K562 (cell line): ENCODE data around the gene TSSK2. TPM values are rescaled to one million over a fixed set of nuclear protein-coding genes. Genes with fewer than 3 reads are reported as not detected.

Experiments
- MGA ChIP-seq: fragments of 450-650 bp; IDR thresholded peaks from 2 replicates; pipeline ENCODE4 v1.6.1; 2016; ENCODE audit warnings: mild to moderate bottlenecking, moderate library complexity
- MLX ChIP-seq, 2 experiments: fragments of 450-650 bp in 1 of 2; sonication (generic) in 1 of 2; formaldehyde crosslinking; conservative IDR thresholded peaks; 2 replicates each; pipeline versions ENCODE4 v1.4.0 to v1.8.1; 2020 to 2022; ENCODE audit warnings: mild to moderate bottlenecking in 1 of 2, missing genetic modification reagents in 1 of 2
- MTA3 ChIP-seq: fragments of 450-650 bp; formaldehyde crosslinking; IDR thresholded peaks from 2 replicates; pipeline ENCODE4 v1.6.1; 2017; ENCODE audit warnings: mild to moderate bottlenecking, borderline replicate concordance
- NUFIP1 ChIP-seq: fragments of 450-650 bp; IDR thresholded peaks from 2 replicates; pipeline ENCODE4 v1.6.1; 2018; ENCODE audit not compliant: partially characterized antibody
- THAP12 ChIP-seq: fragments of 250-450 bp; sonication (Bioruptor Pico); IDR thresholded peaks from 2 replicates; pipeline ENCODE4 v1.9.0; 2021; ENCODE audit warnings: mild to moderate bottlenecking, inconsistent platforms
- ZBTB26 ChIP-seq: fragments of 450-650 bp; formaldehyde crosslinking; IDR thresholded peaks from 2 replicates; pipeline ENCODE4 v1.4.0; 2022; ENCODE audit warnings: missing genetic modification characterization
- ZNF217 ChIP-seq: sonication (generic); formaldehyde crosslinking; IDR thresholded peaks from 2 replicates; pipeline ENCODE4 v1.8.0; 2022; ENCODE audit warnings: mild to moderate bottlenecking, missing genetic modification reagents
- ZNF444 ChIP-seq: fragments of 250-450 bp; sonication (Bioruptor Pico); IDR thresholded peaks from 2 replicates; pipeline ENCODE4 v1.4.0; 2020; ENCODE audit warnings: mild to moderate bottlenecking, moderate library complexity
- ZNF764 ChIP-seq: fragments of 250-450 bp; sonication (Bioruptor Pico); IDR thresholded peaks from 2 replicates; pipeline ENCODE4 v1.4.0; 2020; ENCODE audit warnings: low read depth, mild to moderate bottlenecking, moderate library complexity
- polyA plus RNA-seq, 8 experiments: library from polyadenylated mRNA; depleted of rRNA in 4 of 8; stranded (reverse) in 5 of 8; unstranded in 3 of 8; fragments of >200 nt; fragmentation: Nextera tagmentation in 2 of 8; fragmentation: Illumina TruSeq in 1 of 8; extraction: Ambion mirVana in 2 of 8; extraction: Trizol in 1 of 8; gene quantifications; 2 replicates each; pipeline versions ENCODE4 v1.2.1 to v1.2.3, GENCODE V29; 2011 to 2014; ENCODE audit warnings: inconsistent platforms in 1 of 8, missing spikeins in 1 of 8
- total RNA-seq, 7 experiments: library from RNA; depleted of rRNA in 6 of 7; stranded (reverse); fragments of >200 nt in 6 of 7; fragmentation: Illumina TruSeq in 2 of 7; extraction: Trizol in 2 of 7; gene quantifications; 2 replicates each; pipeline versions ENCODE4 v1.2.1 to v1.2.3, GENCODE V29; 2011 to 2021; ENCODE audit warnings: low replicate concordance in 1 of 7

The TSSK2 gene
- total and polyA plus RNA-seq, 9 of the 15 experiments (the other 6 are each of a cell fraction or from before 2014, with no cell fraction given), result 0.04 TPM; not detected in 8

- TF ChIP-seq THAP12 (CRISPR knock-in tag) (peak; percentile 65), MLX (CRISPR knock-in tag; conservative IDR thresholded peaks at IDR 0.05) (peak in 1 of 2 experiments; percentile 1; a peak in 1 of 4 replicates), MGA (no peak), ZBTB26 (CRISPR knock-in tag) (peak; percentile 83; the same call in 1 of the 2 replicates), ZNF764 (0 out of 2 replicates have a peak, but pooled peaks have one; percentile 23), ZNF217 (CRISPR knock-in tag) (no peak), NUFIP1 (no peak), ZNF444 (CRISPR knock-in tag) (0 out of 2 replicates have a peak, but pooled peaks have one; percentile 31), MTA3 (no peak)
Observed at GRCh38 chr22:19172213-19173046, 41.3 kb downstream of the TSSK2 start (continued).
